ENCODE measurements around the gene IRF4.

The IRF4 gene

GRCh38 chr6:455835-456234 lies 64.3 kb downstream of the IRF4 start:
- Histone ChIP-seq H3K36me3 (ENCODE audit: control insufficient read depth in 1 of 2, insufficient read depth in 2 of 2, low read length in 2 of 2) (no peaks in the 10 kb centered on the region), H3K27me3 (ENCODE audit: low read depth, low read length) (no peaks in the 10 kb centered on the region), H3K27ac (ENCODE audit: low read length) (no peak overlapping the region), H3K4me3 (ENCODE audit: low read depth in 1 of 2, low read length in 2 of 2) (no peak overlapping the region), H3K4me1 (ENCODE audit: control insufficient read depth in 1 of 2, insufficient read depth in 2 of 2, low read length in 2 of 2) (peaks cover 0 to 7% of the 10 kb centered on the region in 2 donors), H3K9me3 (ENCODE audit: control insufficient read depth in 1 of 2, low read length in 2 of 2) (no peaks in the 10 kb centered on the region)

GRCh38 chr6:456358-456867 lies 64.9 kb downstream of the IRF4 start:
- no peak overlapping the region for H3K4me3 ChIP-seq (ENCODE audit: low read depth in 1 of 2, low read length in 2 of 2)
- peaks cover 0 to 7% of the 10 kb centered on the region in 2 donors for H3K4me1 ChIP-seq (ENCODE audit: control insufficient read depth in 1 of 2, insufficient read depth in 2 of 2, low read length in 2 of 2)
- H3K27me3 ChIP-seq (ENCODE audit: low read depth, low read length): no peaks in the 10 kb centered on the region
- H3K36me3 ChIP-seq (ENCODE audit: control insufficient read depth in 1 of 2, insufficient read depth in 2 of 2, low read length in 2 of 2): no peaks in the 10 kb centered on the region
- H3K27ac ChIP-seq (ENCODE audit: low read length): no peak overlapping the region
- H3K9me3 ChIP-seq (ENCODE audit: control insufficient read depth in 1 of 2, low read length in 2 of 2): no peaks in the 10 kb centered on the region

GRCh38 chr6:456887-457286 lies 65.3 kb downstream of the IRF4 start:
- no peak overlapping the region for H3K27ac ChIP-seq (ENCODE audit: low read length)
- H3K36me3 ChIP-seq (ENCODE audit: control insufficient read depth in 1 of 2, insufficient read depth in 2 of 2, low read length in 2 of 2): no peaks in the 10 kb centered on the region
- no peaks in the 10 kb centered on the region for H3K27me3 ChIP-seq (ENCODE audit: low read depth, low read length)
- H3K9me3 ChIP-seq (ENCODE audit: control insufficient read depth in 1 of 2, low read length in 2 of 2): no peaks in the 10 kb centered on the region
- no peak overlapping the region for H3K4me3 ChIP-seq (ENCODE audit: low read depth in 1 of 2, low read length in 2 of 2)
- peaks cover 0 to 7% of the 10 kb centered on the region in 2 donors for H3K4me1 ChIP-seq (ENCODE audit: control insufficient read depth in 1 of 2, insufficient read depth in 2 of 2, low read length in 2 of 2)
